ENCODE measurements around the gene C2orf49.

DNA sequence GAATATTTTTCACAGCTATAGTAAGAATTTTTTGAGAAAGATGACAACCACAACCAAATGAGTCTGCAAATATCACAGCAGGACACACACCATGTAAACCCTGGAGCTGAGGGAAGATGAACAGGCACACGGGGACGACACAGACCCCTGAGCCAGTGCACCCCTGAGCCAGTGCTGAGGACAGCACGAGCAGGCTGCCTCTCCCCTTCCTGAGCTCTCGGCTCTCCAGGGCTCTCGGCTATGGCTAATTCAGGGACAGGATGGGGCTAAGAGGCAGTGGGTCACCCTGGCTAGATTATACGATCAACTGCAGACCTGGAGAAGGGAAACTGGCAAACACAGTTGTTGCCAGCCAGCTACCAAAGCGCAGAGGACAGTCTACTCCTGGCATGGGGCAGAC, 49.2 kb upstream of the C2orf49 start:
- TF ChIP-seq POLR2A (IDR thresholded peaks at IDR 0.05), result no peak
- TF ChIP-seq CTCF (IDR thresholded peaks at IDR 0.05), result no peak

All from stomach (tissue), 4 donors.